Middle frontal gyrus (tissue), 1 donor: Measurements from ENCODE around the gene DHRS7C.

Experiments
- DNase-seq: peaks from one replicate; pipeline ENCODE4 v3.0.0-alpha.2; 2015; ENCODE audit warnings: low spot score; ENCODE audit errors: extremely low spot score

Gene DHRS7C, protein sequence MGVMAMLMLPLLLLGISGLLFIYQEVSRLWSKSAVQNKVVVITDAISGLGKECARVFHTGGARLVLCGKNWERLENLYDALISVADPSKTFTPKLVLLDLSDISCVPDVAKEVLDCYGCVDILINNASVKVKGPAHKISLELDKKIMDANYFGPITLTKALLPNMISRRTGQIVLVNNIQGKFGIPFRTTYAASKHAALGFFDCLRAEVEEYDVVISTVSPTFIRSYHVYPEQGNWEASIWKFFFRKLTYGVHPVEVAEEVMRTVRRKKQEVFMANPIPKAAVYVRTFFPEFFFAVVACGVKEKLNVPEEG

GRCh38 chr17:9790889-9791876 lies at the start of gene DHRS7C:
DHRS7C (minus strand) TSS chr17:9791592; CDS start chr17:9791284, 308 bp downstream.
- no peak for DNase-seq

- no peak for DNase-seq
These were observed 48.0 kb upstream of the DHRS7C start for GRCh38 chr17:9839433-9839832.

GRCh38 chr17:9837551-9838471 lies 46.4 kb upstream of the DHRS7C start:
- no peak for DNase-seq

GRCh38 chr17:9833922-9834321 lies 42.5 kb upstream of the DHRS7C start:
- DNase-seq, result no peak

- no peak for DNase-seq
These were observed 39.3 kb upstream of the DHRS7C start for GRCh38 chr17:9830711-9831110.

- DNase-seq, result no peak
These were observed 38.0 kb upstream of the DHRS7C start for GRCh38 chr17:9829343-9829742.

DNA sequence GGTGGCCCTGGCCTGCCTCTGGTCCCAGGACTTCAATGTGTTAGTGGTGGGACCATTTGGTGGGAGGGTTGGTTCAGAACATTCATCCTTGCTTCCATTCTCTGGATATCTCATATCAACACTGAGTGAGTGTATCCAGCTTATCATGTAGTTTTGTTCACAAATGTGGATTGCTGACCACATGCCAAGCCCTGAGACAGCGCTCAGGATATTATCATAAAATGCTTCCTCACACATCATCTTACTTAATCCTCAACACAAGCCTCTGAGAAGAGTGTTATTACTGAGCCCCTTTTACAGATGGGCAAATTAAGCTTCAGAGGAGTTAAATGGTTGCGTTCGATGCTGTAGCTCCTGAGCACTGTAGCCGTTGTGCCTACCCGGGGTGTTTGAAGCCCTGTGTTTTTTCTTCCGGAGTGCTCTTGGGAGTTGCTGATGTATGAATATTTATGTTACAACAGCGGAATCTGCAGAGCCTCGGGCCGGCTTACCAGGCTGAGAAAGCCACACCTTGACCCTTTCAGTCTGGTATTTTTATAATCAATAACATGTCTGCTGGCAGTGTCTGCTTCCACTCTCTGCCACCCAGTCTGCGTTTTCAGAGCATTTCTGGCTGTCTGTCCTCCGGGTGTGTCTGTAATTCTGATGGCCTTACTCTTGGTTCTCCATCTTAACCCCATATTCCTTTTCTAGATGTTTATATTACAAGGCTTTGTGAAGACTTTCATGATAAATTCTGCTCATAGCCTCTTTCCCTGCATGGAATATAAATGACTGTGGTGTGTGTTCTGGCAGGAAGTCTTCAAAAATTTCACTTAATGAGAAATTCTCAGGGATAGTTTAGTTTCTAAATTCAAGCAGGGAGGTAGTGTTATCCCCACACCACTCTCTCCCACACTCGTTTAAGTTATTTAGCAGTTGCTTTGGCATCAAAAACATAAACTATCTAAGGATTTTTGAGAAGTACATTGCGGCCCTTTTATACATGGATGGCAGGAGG lies 37.2 kb upstream of the DHRS7C start:
- DNase-seq, result no peak

GRCh38 chr17:9825641-9826150 lies 34.3 kb upstream of the DHRS7C start, which contains the start of gene GLP2R:
GLP2R (plus strand) TSS chr17:9825924; CDS start chr17:9826064, 140 bp downstream.
- no peak for DNase-seq

DNA sequence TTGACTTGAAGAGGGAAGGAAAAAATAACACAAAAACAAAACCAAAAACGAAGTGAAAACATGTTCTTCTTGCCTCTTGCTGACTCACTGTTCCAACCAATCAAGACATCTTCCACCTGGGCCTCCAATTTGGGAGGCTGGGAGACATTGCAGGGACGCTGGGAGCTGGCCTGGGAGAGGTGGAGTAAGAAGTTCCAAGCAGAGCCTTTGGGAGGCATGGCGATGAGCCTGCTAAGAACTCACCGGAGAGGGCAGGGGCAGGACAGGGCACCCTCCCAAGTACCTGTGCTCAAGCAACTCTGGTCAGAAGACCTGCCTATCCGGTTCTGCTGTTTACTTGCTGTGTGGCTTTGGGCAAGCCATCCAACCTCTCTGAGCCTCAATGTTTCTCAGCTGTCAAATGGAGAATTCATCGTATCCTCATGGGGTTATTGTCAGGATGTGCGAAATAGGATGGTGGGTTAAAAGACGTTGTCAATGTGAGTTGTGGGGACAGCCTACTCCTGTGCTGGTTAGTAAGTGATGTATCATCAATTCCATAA lies 33.5 kb upstream of the DHRS7C start:
- DNase-seq, result no peak

- DNase-seq, result no peak
These were observed 32.7 kb upstream of the DHRS7C start for GRCh38 chr17:9824094-9824493.

DNA sequence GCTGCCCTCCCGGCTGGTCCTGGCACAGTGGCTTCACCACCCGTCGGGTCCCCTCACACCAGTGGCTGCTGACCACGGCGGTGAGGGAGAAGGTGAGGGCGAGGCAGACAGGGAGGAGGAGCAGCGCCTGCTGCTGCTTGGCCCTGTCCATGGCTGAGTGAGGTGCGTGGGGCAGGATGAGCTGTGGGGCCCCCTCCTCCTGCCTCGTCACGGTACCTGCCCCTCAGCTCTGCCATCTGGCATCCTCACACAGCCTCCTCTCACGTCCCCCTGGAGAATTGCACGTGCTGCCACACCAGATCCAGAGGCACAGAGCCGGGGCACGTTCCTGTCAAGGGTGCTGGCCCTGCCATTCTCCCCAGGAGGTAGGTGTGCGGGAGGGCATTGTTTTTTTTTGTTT lies 30.5 kb upstream of the DHRS7C start, which contains the start of gene GSG1L2:
GSG1L2 (minus strand) TSS at position 159 of the 400 bp plus-strand sequence; CDS start at position 151, 8 bp downstream.
- no peak for DNase-seq

DNA sequence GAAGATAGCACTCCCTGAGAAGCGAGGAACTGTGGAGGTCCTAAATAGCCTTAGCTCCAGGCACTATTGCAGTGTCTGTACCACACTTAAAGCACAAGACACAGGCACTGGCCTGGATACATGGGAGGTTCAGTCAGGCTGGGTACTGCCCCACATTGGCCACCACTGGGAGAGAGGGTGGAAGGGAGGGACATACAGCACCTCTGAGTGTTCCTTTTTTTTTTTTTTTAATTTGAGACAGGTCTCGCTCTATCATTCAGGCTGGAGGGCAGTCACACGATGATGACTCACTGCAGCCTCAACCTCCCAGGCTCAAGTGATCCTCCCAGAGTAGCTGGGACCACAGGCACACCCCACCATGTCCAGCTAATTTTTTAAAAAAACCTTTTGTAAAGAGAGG lies 29.1 kb upstream of the DHRS7C start:
- DNase-seq, result no peak

DNA sequence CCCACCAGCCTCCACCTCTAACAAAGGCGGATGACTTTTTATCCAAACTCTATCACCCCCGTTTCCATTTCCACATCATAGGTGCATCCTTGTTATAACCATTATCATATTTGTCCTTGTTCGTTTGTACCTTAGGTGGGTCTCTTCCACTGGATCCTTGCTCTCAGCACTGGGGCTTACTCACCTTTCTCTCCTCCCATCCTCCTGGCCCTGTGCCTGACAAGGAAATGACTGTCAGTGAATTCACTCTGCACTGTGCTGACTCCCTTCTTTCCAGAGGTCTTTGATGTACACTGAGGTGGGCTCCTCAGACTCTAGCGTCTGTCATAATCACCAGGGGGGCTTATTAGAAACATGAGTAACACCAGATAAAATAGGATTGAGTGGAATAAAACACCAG lies 27.4 kb upstream of the DHRS7C start:
- DNase-seq, result no peak

DNA sequence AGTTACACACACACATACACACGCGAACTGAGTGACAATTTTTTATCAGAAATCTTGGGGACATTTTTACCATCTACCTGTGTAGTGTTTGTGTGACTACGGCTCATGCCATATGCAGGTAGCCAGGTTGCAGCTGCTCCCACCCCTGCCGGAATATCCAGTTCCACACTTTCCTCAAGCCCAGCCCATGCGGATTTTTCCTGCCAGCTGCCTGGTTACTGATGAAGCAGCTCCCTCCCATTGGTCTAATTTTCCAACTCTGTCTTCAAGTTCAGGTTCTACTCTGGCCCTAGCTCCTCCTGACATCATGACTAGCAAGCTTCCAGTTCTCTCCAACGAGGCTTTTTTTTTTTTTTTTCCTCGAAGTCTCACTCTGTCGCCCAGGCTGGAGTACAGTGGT lies 25.7 kb upstream of the DHRS7C start:
- DNase-seq, result peak; percentile 21

DNA sequence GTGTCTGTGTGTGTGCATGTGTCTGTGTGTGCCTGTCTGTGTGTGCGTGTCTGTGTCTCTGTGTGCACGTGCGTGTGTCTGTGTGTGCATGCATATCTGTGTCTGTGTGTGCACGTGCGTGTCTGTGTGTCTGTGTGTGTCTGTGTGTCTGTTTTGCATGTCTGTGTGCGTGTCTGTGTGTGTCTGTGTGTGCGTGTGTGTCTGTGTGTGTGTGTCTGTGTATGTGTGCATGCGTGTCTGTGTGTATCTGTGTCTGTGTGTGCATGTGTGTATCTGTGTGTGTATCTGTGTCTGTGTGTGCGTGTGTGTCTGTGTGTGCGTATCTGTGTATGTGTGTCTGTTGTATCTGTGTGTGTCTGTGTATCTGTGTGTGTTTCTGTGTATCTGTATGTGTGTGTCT lies 25.1 kb upstream of the DHRS7C start:
- DNase-seq, result no peak

GRCh38 chr17:9814337-9814945 lies 23.0 kb upstream of the DHRS7C start:
- DNase-seq, result no peak

GRCh38 chr17:9813166-9813565 lies 21.8 kb upstream of the DHRS7C start:
- DNase-seq, result no peak

DNA sequence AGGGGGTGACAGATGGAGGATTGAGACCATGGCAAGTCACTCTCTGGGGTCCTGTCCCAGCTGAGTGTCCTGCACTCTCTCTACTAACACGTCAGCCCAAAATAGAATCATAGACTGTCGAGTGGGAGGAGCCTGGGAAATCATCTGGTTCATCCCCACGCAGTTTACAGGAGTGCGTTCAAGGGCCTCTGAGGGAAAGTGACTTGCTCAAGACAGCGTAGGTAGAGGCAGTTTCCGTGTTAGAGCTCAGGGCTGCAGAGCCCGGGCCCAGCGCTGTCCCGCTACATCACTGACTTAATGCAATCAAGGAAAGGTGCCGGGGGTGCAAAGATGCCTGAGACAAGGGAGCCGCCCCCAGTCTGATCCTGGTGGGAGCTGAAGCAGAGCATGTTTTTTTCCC lies 20.1 kb upstream of the DHRS7C start:
- DNase-seq, result no peak

GRCh38 chr17:9811086-9811485 lies 19.7 kb upstream of the DHRS7C start:
- no peak for DNase-seq
